HCT116 (cell line): ENCODE measurements around the gene NDUFB7. TPM values are rescaled to one million over a fixed set of nuclear protein-coding genes. Genes with fewer than 3 reads are reported as not detected.
A peak's percentile ranks its signal among the peaks of the same experiment; 100 is the strongest.

ENCODE experiments used
- ATAC-seq: fragments of 200-7000 bp; cut with Tn5 transposase; 2 replicates; pipeline ENCODE4 v1.9.1; 2020; ENCODE audit warnings: mild to moderate bottlenecking, moderate library complexity
- BruUV-seq: library from RNA; stranded (reverse); fragments of 400-500 nt; replicated peaks from 2 replicates; lab custom pipeline; 2021; lab: Mats Ljungman, UMichigan
- CTCF ChIA-PET: fragments of 300-600 bp; sonication (Branson Sonifier 250); formaldehyde crosslinking; loops from one replicate; lab custom pipeline; 2021; ENCODE audit warnings: antibody characterized with exemption; lab: Charles Lee
- POLR2A ChIA-PET: fragments of 300-600, 350-600 bp; sonication (Branson Sonifier 250); formaldehyde crosslinking; loops from one replicate; lab custom pipeline; 2021; ENCODE audit warnings: antibody characterized with exemption; lab: Charles Lee
- RAD21 ChIA-PET, 2 experiments: fragments of 300-600 bp; sonication (Branson Sonifier 250); formaldehyde crosslinking; loops; one replicate each; lab custom pipeline; 2023; ENCODE audit warnings: low total read pairs in 2 of 2; ENCODE audit not compliant: uncharacterized antibody in 2 of 2, unreplicated experiment in 2 of 2, low non-redundant PET in 1 of 2; lab: Charles Lee
- DNase-seq: peaks from one replicate; pipeline ENCODE4 v3.0.0-alpha.2; 2010; ENCODE audit warnings: low read depth, low spot score
- H2AFZ ChIP-seq: fragments of 200-600 bp; shearing (Covaris generic), sonication (generic); 2 replicates; pipeline ENCODE4 v1.6.1; 2017; ENCODE audit warnings: low read depth, mixed run types, mixed read lengths, antibody characterized with exemption, low read length; ENCODE audit not compliant: poor library complexity, severe bottlenecking
- H3K27ac ChIP-seq: 2 replicates; pipeline ENCODE4 v1.5.1; 2012; ENCODE audit warnings: low read depth, low read length
- H3K27me3 ChIP-seq: fragments of 200-600 bp; sonication (generic); 2 replicates; pipeline ENCODE4 v1.6.1; 2016; ENCODE audit warnings: mixed run types, low read length, mixed read lengths; ENCODE audit not compliant: insufficient read depth
- H3K36me3 ChIP-seq, 2 experiments: fragments of 200-500 bp in 1 of 2; fragments of 200-600 bp in 1 of 2; sonication (Bioruptor generic) in 1 of 2; sonication (generic) in 1 of 2; 2 replicates each; pipeline versions ENCODE4 v1.5.1 to v1.6.1; 2014 to 2016; ENCODE audit warnings: low read length in 2 of 2, inconsistent platforms in 1 of 2, mixed read lengths in 1 of 2, mixed run types in 1 of 2; ENCODE audit not compliant: insufficient read depth in 2 of 2, control insufficient read depth in 1 of 2
- H3K4me1 ChIP-seq, 2 experiments: fragments of 200-600 bp in 1 of 2; sonication (generic) in 1 of 2; 2 replicates each; pipeline versions ENCODE4 v1.5.1 to v1.6.1; 2012 to 2017; ENCODE audit warnings: low read length in 2 of 2, inconsistent platforms in 1 of 2, mild to moderate bottlenecking in 1 of 2, mixed read lengths in 1 of 2, mixed run types in 1 of 2, moderate library complexity in 1 of 2; ENCODE audit not compliant: insufficient read depth in 2 of 2, control insufficient read depth in 1 of 2
- H3K4me2 ChIP-seq: fragments of 200-600 bp; sonication (generic); 2 replicates; pipeline ENCODE4 v1.6.1; 2017; ENCODE audit warnings: mixed run types, low read length, mixed read lengths
- H3K4me3 ChIP-seq, 2 experiments: fragments of 200-600 bp in 1 of 2; sonication (generic) in 1 of 2; replicated peaks in 1 of 2; 2 replicates each; pipeline ENCODE4 v1.5.1; 2011 to 2016; ENCODE audit warnings: low read length in 2 of 2, control low read depth in 1 of 2, low read depth in 1 of 2, mild to moderate bottlenecking in 1 of 2, mixed read lengths in 1 of 2, mixed run types in 1 of 2
- H3K79me2 ChIP-seq: fragments of 200-600 bp; sonication (generic); 2 replicates; pipeline ENCODE4 v1.6.1; 2017; ENCODE audit warnings: mild to moderate bottlenecking, mixed run types, low read length, moderate library complexity, mixed read lengths; ENCODE audit not compliant: insufficient read depth
- H3K9ac ChIP-seq: fragments of 200-600 bp; sonication (generic); 2 replicates; pipeline ENCODE4 v1.6.1; 2016; ENCODE audit warnings: low read length, mixed read lengths
- H3K9me2 ChIP-seq: fragments of 200-600 bp; sonication (generic), shearing (Covaris generic); 2 replicates; pipeline ENCODE4 v1.6.1; 2017; ENCODE audit warnings: mixed run types, mild to moderate bottlenecking, moderate library complexity; ENCODE audit not compliant: insufficient read depth
- H3K9me3 ChIP-seq, 2 experiments: fragments of 200-500 bp in 1 of 2; fragments of 200-600 bp in 1 of 2; sonication (Bioruptor generic) in 1 of 2; sonication (generic) in 1 of 2; 2 replicates each; pipeline ENCODE4 v1.6.1; 2014 to 2017; ENCODE audit warnings: low read length in 2 of 2, mixed read lengths in 2 of 2, inconsistent platforms in 1 of 2, low read depth in 1 of 2, mild to moderate bottlenecking in 1 of 2, mixed run types in 1 of 2, moderate library complexity in 1 of 2; ENCODE audit not compliant: control insufficient read depth in 1 of 2, insufficient read depth in 1 of 2
- H4K20me1 ChIP-seq: fragments of 200-600 bp; sonication (generic), shearing (Covaris generic); 2 replicates; pipeline ENCODE4 v1.6.1; 2017; ENCODE audit warnings: mixed run types, mild to moderate bottlenecking, moderate library complexity; ENCODE audit not compliant: insufficient read depth
- CEBPB ChIP-seq: IDR thresholded peaks from 2 replicates; pipeline ENCODE4 v1.6.1; 2012; ENCODE audit warnings: low read depth
- EGR1 ChIP-seq: IDR thresholded peaks from 2 replicates; pipeline ENCODE4 v1.6.1; 2012; ENCODE audit warnings: low read depth
- EZH2 ChIP-seq: fragments of 200-600 bp; sonication (generic); IDR thresholded peaks from 2 replicates; pipeline ENCODE4 v1.6.1; 2017; ENCODE audit warnings: antibody characterized with exemption, mixed run types
- EZH2phosphoT487 ChIP-seq: fragments of 200-600 bp; IDR thresholded peaks from 2 replicates; pipeline ENCODE4 v1.6.1; 2018; ENCODE audit warnings: antibody characterized with exemption, borderline replicate concordance
- RAD21 ChIP-seq: IDR thresholded peaks from 2 replicates; pipeline ENCODE4 v1.6.1; 2012; ENCODE audit warnings: low read depth, mild to moderate bottlenecking
- SIN3A ChIP-seq: IDR thresholded peaks from 2 replicates; pipeline ENCODE4 v1.6.1; 2012; ENCODE audit warnings: low read depth
- SRF ChIP-seq: IDR thresholded peaks from 2 replicates; pipeline ENCODE4 v1.6.1; 2012; ENCODE audit warnings: low read depth
- intact Hi-C: fragments of 100-400 bp; cut with micrococcal nuclease; formaldehyde crosslinking; loops from 2 replicates; pipeline ENCODE4 v1.10.0; 2022
- total RNA-seq: library from RNA; stranded (reverse); gene quantifications from one replicate; pipeline ENCODE4 v1.2.1, GENCODE V29; 2021; ENCODE audit not compliant: unreplicated experiment
- TF ChIP-seq, protein P1 (sequence below): IDR thresholded peaks from 2 replicates; pipeline ENCODE4 v1.6.1; 2012
- TF ChIP-seq, protein P2 (sequence below): IDR thresholded peaks from 2 replicates; pipeline ENCODE4 v1.6.1; 2011; ENCODE audit warnings: mild to moderate bottlenecking, low read length, moderate library complexity; ENCODE audit not compliant: insufficient replicate concordance; ENCODE audit errors: extremely low read depth

The NDUFB7 gene
- total RNA-seq, 1 experiment from 2014 or later: 167 TPM

GRCh38 chr19:14536926-14537692, 34.8 kb downstream of the NDUFB7 start:
- Histone ChIP-seq H3K9ac (peak overlapping the region; percentile 39; the same call in 1 of the 2 replicates), H3K9me2 (no peaks in the 10 kb centered on the region), H2AFZ (no peak overlapping the region), H3K4me3 (no peak overlapping the region)
- BruUV-seq: no TSS peak
- TF ChIP-seq SRF: no peak
- no peak for TF ChIP-seq EZH2
- no peak for TF ChIP-seq EGR1
- TF ChIP-seq SIN3A: no peak
- TF ChIP-seq RAD21: no peak
- no peak for TF ChIP-seq CEBPB
- TF ChIP-seq, all 23 proteins: peak for 0
- Histone ChIP-seq H3K27me3 (no peaks in the 10 kb centered on the region), H3K36me3 (peaks cover 0 to 9% of the 10 kb centered on the region in 2 experiments; a peak in 1 of 4 replicates), H3K27ac (peak overlapping the region; percentile 45), H3K4me2 (peak overlapping the region; percentile 74), H3K79me2 (peaks cover 87% of the 10 kb centered on the region), H3K4me1 (peaks cover 13 to 36% of the 10 kb centered on the region in 2 experiments), H3K9me3 (no peaks in the 10 kb centered on the region), H4K20me1 (no peaks in the 10 kb centered on the region)
- intact Hi-C loops: no loop called here
- CTCF ChIA-PET: interaction anchor here (0.6 to 1.6 kb wide), 3 partner anchors 14 to 32 kb away, joined by 4 to 5 read pairs (median 4); no protein-coding TSS in a partner anchor
- peak; percentile 88 for DNase-seq
- POLR2A ChIA-PET: interaction anchor here (1.4 to 2.5 kb wide), 3 partner anchors 10 to 19 kb away, joined by 4 to 13 read pairs (median 5); partner anchors contain the start of gene DNAJB1
- RAD21 ChIA-PET: no interaction called here
- peak; percentile 96 for ATAC-seq

GRCh38 chr19:14533450-14533849, 38.4 kb downstream of the NDUFB7 start:
- no peak for ATAC-seq
- H3K4me2 ChIP-seq: no peak overlapping the region
- no peak overlapping the region for H2AFZ ChIP-seq
- peaks cover 82% of the 10 kb centered on the region for H3K79me2 ChIP-seq
- RAD21 ChIA-PET: no interaction called here
- H3K4me3 ChIP-seq: no peak overlapping the region
- H3K9ac ChIP-seq: no peak overlapping the region
- H3K9me3 ChIP-seq: no peaks in the 10 kb centered on the region
- no peak for DNase-seq
- H3K9me2 ChIP-seq: no peaks in the 10 kb centered on the region
- no peaks in the 10 kb centered on the region for H3K27me3 ChIP-seq
- CTCF ChIA-PET: no interaction called here
- intact Hi-C loops: no loop called here
- BruUV-seq: no TSS peak
- POLR2A ChIA-PET: interaction anchor here (1.6 to 2.8 kb wide), 3 partner anchors 13 to 17 kb away, joined by 5 to 14 read pairs (median 6); partner anchors contain the start of gene DNAJB1
- H4K20me1 ChIP-seq: 0 out of 2 replicates have a peak, but pooled peaks cover 5% of the 10 kb centered on the region
- H3K27ac ChIP-seq: no peak overlapping the region
- TF ChIP-seq, protein P1, sequence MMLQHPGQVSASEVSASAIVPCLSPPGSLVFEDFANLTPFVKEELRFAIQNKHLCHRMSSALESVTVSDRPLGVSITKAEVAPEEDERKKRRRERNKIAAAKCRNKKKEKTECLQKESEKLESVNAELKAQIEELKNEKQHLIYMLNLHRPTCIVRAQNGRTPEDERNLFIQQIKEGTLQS: no peak
- TF ChIP-seq, protein P2, sequence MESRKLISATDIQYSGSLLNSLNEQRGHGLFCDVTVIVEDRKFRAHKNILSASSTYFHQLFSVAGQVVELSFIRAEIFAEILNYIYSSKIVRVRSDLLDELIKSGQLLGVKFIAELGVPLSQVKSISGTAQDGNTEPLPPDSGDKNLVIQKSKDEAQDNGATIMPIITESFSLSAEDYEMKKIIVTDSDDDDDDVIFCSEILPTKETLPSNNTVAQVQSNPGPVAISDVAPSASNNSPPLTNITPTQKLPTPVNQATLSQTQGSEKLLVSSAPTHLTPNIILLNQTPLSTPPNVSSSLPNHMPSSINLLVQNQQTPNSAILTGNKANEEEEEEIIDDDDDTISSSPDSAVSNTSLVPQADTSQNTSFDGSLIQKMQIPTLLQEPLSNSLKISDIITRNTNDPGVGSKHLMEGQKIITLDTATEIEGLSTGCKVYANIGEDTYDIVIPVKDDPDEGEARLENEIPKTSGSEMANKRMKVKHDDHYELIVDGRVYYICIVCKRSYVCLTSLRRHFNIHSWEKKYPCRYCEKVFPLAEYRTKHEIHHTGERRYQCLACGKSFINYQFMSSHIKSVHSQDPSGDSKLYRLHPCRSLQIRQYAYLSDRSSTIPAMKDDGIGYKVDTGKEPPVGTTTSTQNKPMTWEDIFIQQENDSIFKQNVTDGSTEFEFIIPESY: no peak
- no peak for TF ChIP-seq EZH2phosphoT487
- H3K4me1 ChIP-seq: peaks cover 19 to 48% of the 10 kb centered on the region in 2 experiments
- H3K36me3 ChIP-seq: 0 out of 4 replicates have a peak, but pooled peaks cover 0 to 2% of the 10 kb centered on the region in 2 experiments
